A549 (cell line): ENCODE data around the gene NECTIN4. TPM values are rescaled to one million over a fixed set of nuclear protein-coding genes. Genes with fewer than 3 reads are reported as not detected.
A peak's percentile ranks its signal among the peaks of the same experiment; 100 is the strongest.

ENCODE experiments used
- ATAC-seq, 2 experiments: fragments of 200-7000 bp in 1 of 2; fragments of >200 bp in 1 of 2; cut with Nextera tagmentation in 1 of 2; cut with Tn5 transposase in 1 of 2; 3 replicates each; pipeline versions ENCODE4 v1.8.0 to v1.9.1; 2018 to 2020; ENCODE audit warnings: mild to moderate bottlenecking in 1 of 2, moderate library complexity in 1 of 2
- CTCF ChIA-PET: fragments of 300-600 bp; sonication (Branson Sonifier 250); formaldehyde crosslinking; extraction: SDS; loops from one replicate; lab custom pipeline; 2021; ENCODE audit warnings: antibody characterized with exemption, inconsistent platforms; lab: Yijun Ruan, JAX
- POLR2A ChIA-PET: fragments of 350-600 bp; formaldehyde crosslinking; extraction: SDS; loops from one replicate; lab custom pipeline; 2021; ENCODE audit warnings: antibody characterized with exemption, inconsistent platforms; lab: Yijun Ruan, JAX
- DNase-seq, 2 experiments: peaks; one replicate each; pipeline versions ENCODE4 v3.0.0 to v3.0.0-alpha.2; 2011 to 2016; ENCODE audit warnings: low read depth in 1 of 2, low spot score in 1 of 2
- FAIRE-seq: peaks from 2 replicates; lab custom pipeline; 2011; peaks lifted over from hg19 to GRCh38; lab: Jason Lieb, UNC
- H3K27ac ChIP-seq, 2 experiments: fragments of >200 bp; sonication (Bioruptor Twin); formaldehyde crosslinking; 3 replicates each; pipeline ENCODE4 v1.5.1; 2016 to 2017
- H3K4me1 ChIP-seq: fragments of >200 bp; sonication (Bioruptor Twin); formaldehyde crosslinking; 3 replicates; pipeline ENCODE4 v1.6.1; 2016
- H3K4me2 ChIP-seq: fragments of >200 bp; sonication (Bioruptor Twin); formaldehyde crosslinking; 3 replicates; pipeline ENCODE4 v1.6.1; 2016
- H3K4me3 ChIP-seq: fragments of >200 bp; sonication (Bioruptor Twin); formaldehyde crosslinking; 3 replicates; pipeline ENCODE4 v1.5.1; 2016
- H3K9me3 ChIP-seq: fragments of >200 bp; sonication (Bioruptor Twin); formaldehyde crosslinking; 3 replicates; pipeline ENCODE4 v1.6.1; 2016
- BHLHE40 ChIP-seq: IDR thresholded peaks from 2 replicates; pipeline ENCODE4 v1.6.1; 2012; ENCODE audit warnings: low read depth, low read length, inconsistent platforms
- CBX8 ChIP-seq: fragments of 200-600 bp; sonication (generic); IDR thresholded peaks from 2 replicates; pipeline ENCODE4 v1.6.1; 2016
- CEBPB ChIP-seq, 2 experiments: fragments of >200 bp in 1 of 2; sonication (Bioruptor Twin) in 1 of 2; formaldehyde crosslinking in 1 of 2; IDR thresholded peaks; 2 replicates each; pipeline ENCODE4 v1.6.1; 2012 to 2016
- GATA3 ChIP-seq: IDR thresholded peaks from 2 replicates; pipeline ENCODE4 v1.6.1; 2012; ENCODE audit warnings: borderline replicate concordance
- HDAC2 ChIP-seq: fragments of 200-600 bp; sonication (generic); IDR thresholded peaks from 2 replicates; pipeline ENCODE4 v1.6.1; 2016
- KDM1A ChIP-seq: fragments of 200-600 bp; sonication (generic); IDR thresholded peaks from 2 replicates; pipeline ENCODE4 v1.6.1; 2016; ENCODE audit warnings: low read depth, mild to moderate bottlenecking
- NR3C1 ChIP-seq: fragments of >200 bp; sonication (Bioruptor Twin); formaldehyde crosslinking; IDR thresholded peaks from 3 replicates; pipeline ENCODE4 v1.6.1; 2017
- PHF8 ChIP-seq: fragments of 200-600 bp; sonication (generic); IDR thresholded peaks from 2 replicates; pipeline ENCODE4 v1.6.1; 2016; ENCODE audit warnings: low read depth, mild to moderate bottlenecking, antibody characterized with exemption, moderate library complexity, borderline replicate concordance
- RCOR1 ChIP-seq: fragments of 150-350 bp; IDR thresholded peaks from 2 replicates; pipeline ENCODE4 v1.6.1; 2014; ENCODE audit warnings: antibody characterized with exemption, low read length, low read depth
- SREBF2 ChIP-seq: fragments of 450-650 bp; IDR thresholded peaks from 2 replicates; pipeline ENCODE4 v1.6.1; 2014; ENCODE audit warnings: mild to moderate bottlenecking, moderate library complexity
- ZFP36 ChIP-seq: fragments of 450-650 bp; IDR thresholded peaks from 2 replicates; pipeline ENCODE4 v1.6.1; 2014; ENCODE audit warnings: borderline replicate concordance; ENCODE audit not compliant: partially characterized antibody
- ZSCAN20 ChIP-seq: fragments of 250-450 bp; sonication (Bioruptor Pico); IDR thresholded peaks from 2 replicates; pipeline ENCODE4 v1.8.0; 2022; ENCODE audit warnings: mild to moderate bottlenecking, moderate library complexity
- WGBS: methylation state at CpG from one replicate; pipeline ENCODE4 v1.1.6; 2017; ENCODE audit errors: missing lambda C conversion rate; 5-methylcytosine and 5-hydroxymethylcytosine counted together
- polyA minus RNA-seq: library from RNA; depleted of rRNA, polyadenylated mRNA; stranded (reverse); fragments of >200 nt; gene quantifications from 2 replicates; pipeline ENCODE4 v1.2.3, GENCODE V29; 2011; rRNA and poly(A)+ RNA removed
- polyA plus RNA-seq, 4 experiments: library from polyadenylated mRNA; depleted of rRNA in 3 of 4; stranded (reverse); fragments of >200 nt; fragmentation: RNase III in 1 of 4; extraction: RNeasy Plus Mini Kit Qiagen cat#74134 plus additional on column Dnase treatment in 1 of 4; gene quantifications; 2 replicates in 3 of 4; 3 replicates in 1 of 4; pipeline ENCODE4 v1.2.3, GENCODE V29; 2011 to 2017
- TF ChIP-seq, protein P1 (sequence below): fragments of >200 bp; sonication (Bioruptor Twin); formaldehyde crosslinking; IDR thresholded peaks from 2 replicates; pipeline ENCODE4 v1.6.1; 2016
- TF ChIP-seq, protein P2 (sequence below): fragments of >200 bp; sonication (Bioruptor Twin); formaldehyde crosslinking; IDR thresholded peaks from 3 replicates; pipeline ENCODE4 v1.5.1; 2016
- TF ChIP-seq, protein P3 (sequence below): fragments of 250-450 bp; sonication (Bioruptor Pico); IDR thresholded peaks from 2 replicates; pipeline ENCODE4 v1.5.0; 2020; ENCODE audit warnings: low read depth, mild to moderate bottlenecking, moderate library complexity

NECTIN4 gene
- polyA plus RNA-seq (2011; rRNA removed) (3.1 and 4.3 TPM in 2 replicates), polyA plus RNA-seq (2017; fragmentation: RNase III; extraction: RNeasy Plus Mini Kit Qiagen cat#74134 plus additional on column Dnase treatment) (1.3 to 1.8 TPM (median 1.5 TPM) in 3 replicates), polyA minus RNA-seq (9.2 and 10.7 TPM in 2 replicates)
- 2.1 and 2.5 TPM in 2 replicates for polyA plus RNA-seq (2012; cell fraction: cytosol; rRNA removed)
- polyA plus RNA-seq (2012; cell fraction: nucleus; rRNA removed): 2.1 and 3.4 TPM in 2 replicates

DNA sequence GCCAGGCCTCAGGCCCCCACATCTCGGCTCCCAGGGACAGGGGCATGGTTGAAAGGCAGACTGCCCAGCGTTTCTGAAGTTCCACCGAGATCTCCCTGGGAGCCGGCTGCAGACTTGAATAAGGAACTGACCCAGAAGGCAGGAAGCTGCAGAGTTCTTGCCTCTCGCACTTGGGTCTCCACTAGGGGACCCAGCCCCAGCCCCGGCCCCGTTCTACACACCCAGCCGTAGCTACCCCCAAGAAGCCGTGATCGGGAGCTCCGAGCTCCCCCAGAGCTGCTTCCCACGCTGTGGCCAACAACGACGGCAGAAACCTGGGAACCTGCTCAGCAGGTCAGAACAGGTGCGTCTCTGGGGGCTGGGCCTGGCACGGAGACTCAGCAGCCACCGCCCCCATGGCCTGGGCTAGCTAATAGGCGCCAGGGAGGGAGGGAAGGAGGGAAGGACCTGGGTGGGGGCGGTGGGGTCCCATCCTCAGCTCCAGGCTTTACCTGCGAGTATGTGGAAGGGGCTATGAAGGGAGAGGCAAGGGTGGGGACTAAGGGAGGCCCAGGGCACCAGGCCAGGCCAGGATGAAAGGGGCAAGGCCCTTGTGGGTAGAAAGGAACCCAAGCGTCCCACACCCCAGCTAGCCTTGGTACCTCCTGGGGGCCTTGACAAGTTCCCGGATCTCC is at the start of gene NECTIN4:
NECTIN4 (minus strand) TSS at position 308 of the 674 bp plus-strand sequence; CDS start at position 46, 262 bp downstream.
- peaks cover 51% of the 10 kb centered on the region for H3K4me1 ChIP-seq
- no peak within 1 kb of the TSS for H3K4me3 ChIP-seq
- FAIRE-seq: no peak
- ChIA-PET POLR2A (no interaction called here), CTCF (interaction anchor here (0.6 to 12.7 kb wide), 5 partner anchors 8 to 219 kb away, joined by 3 to 167 read pairs (median 5); partner anchors contain the start of genes ARHGAP30 and KLHDC9)
- no peaks in the 10 kb centered on the region for H3K9me3 ChIP-seq
- WGBS: 91% methylated on average over 19 of the region's 22 CpGs
- ATAC-seq: no peak
- TF ChIP-seq, protein P1, sequence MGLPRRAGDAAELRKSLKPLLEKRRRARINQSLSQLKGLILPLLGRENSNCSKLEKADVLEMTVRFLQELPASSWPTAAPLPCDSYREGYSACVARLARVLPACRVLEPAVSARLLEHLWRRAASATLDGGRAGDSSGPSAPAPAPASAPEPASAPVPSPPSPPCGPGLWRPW: no peak
- no peak for TF ChIP-seq RCOR1
- TF ChIP-seq ZSCAN20 (CRISPR knock-in tag): no peak
- no peak for TF ChIP-seq PHF8
- DNase-seq: no peak
- H3K4me2 ChIP-seq: no peak within 1 kb of the TSS
- H3K27ac ChIP-seq: peak within 1 kb of the TSS; percentile 62 to 78

DNA sequence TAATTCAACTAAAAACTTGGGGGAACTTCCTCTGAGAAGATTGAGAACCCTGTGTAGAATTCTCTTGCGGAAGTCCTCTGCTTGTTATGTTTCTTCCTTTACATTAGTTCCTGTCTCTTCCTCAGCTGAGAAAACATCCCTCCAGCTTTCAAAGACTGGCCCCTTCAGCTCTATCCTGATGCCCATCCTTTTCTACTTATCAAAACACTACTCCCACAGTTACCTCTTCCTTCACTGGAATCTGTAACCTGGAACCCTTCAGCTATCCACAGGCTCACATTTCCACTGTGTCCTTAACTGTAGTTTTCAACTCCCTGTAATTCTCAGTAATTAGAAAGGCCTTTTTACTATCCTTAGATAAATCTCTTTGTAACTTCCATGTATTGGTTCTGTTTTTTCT is 49.1 kb upstream of the NECTIN4 start:
- Histone ChIP-seq H3K4me1 (peaks cover 9% of the 10 kb centered on the region), H3K27ac (no peak overlapping the region), H3K4me3 (no peak overlapping the region), H3K4me2 (no peak overlapping the region), H3K9me3 (no peaks in the 10 kb centered on the region)
- 97% methylated on average over 1 of the region's 1 CpG for WGBS
- FAIRE-seq: no peak
- TF ChIP-seq SREBF2: no peak
- POLR2A ChIA-PET: no interaction called here
- CTCF ChIA-PET: interaction anchor here (0.7 to 3.5 kb wide), 14 partner anchors 9 to 463 kb away, joined by 3 to 16 read pairs (median 5); partner anchors contain the start of genes KLHDC9, NIT1 and PFDN2
- ATAC-seq: no peak
- DNase-seq: no peak

DNA sequence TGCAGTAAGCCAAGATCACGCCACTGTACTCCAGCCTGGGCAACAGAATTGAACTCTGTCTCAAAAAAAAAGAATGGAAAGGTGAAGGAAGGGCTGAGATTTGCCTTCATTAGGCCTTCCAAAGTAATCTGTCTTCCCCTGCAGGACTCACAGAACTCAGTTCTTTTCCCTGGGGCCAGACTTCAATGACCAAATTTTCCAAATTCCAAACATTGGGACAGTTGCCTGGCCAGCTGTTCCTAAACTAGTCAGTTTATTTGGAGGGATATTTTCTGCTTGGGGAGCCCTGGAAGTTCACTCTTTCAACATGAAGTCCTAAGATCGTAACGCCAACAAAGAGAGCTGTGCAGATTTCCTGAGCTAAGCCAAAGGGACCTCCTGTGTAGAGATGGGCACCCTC is 48.5 kb upstream of the NECTIN4 start:
- TF ChIP-seq ZFP36 (no peak), BHLHE40 (no peak), HDAC2 (no peak), CEBPB (IDR thresholded peaks at IDR 0.05) (no peak), CBX8 (no peak), KDM1A (no peak), NR3C1 (no peak), GATA3 (no peak)
- TF ChIP-seq, protein P2, sequence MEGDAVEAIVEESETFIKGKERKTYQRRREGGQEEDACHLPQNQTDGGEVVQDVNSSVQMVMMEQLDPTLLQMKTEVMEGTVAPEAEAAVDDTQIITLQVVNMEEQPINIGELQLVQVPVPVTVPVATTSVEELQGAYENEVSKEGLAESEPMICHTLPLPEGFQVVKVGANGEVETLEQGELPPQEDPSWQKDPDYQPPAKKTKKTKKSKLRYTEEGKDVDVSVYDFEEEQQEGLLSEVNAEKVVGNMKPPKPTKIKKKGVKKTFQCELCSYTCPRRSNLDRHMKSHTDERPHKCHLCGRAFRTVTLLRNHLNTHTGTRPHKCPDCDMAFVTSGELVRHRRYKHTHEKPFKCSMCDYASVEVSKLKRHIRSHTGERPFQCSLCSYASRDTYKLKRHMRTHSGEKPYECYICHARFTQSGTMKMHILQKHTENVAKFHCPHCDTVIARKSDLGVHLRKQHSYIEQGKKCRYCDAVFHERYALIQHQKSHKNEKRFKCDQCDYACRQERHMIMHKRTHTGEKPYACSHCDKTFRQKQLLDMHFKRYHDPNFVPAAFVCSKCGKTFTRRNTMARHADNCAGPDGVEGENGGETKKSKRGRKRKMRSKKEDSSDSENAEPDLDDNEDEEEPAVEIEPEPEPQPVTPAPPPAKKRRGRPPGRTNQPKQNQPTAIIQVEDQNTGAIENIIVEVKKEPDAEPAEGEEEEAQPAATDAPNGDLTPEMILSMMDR: no peak
- TF ChIP-seq, protein P3, sequence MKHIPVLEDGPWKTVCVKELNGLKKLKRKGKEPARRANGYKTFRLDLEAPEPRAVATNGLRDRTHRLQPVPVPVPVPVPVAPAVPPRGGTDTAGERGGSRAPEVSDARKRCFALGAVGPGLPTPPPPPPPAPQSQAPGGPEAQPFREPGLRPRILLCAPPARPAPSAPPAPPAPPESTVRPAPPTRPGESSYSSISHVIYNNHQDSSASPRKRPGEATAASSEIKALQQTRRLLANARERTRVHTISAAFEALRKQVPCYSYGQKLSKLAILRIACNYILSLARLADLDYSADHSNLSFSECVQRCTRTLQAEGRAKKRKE (CRISPR knock-in tag): no peak
- H3K4me2 ChIP-seq: no peak overlapping the region
- ATAC-seq (no peak), FAIRE-seq (no peak), DNase-seq (no peak)
- WGBS: 98% methylated on average over 3 of the region's 3 CpGs
- H3K9me3 ChIP-seq: no peaks in the 10 kb centered on the region
- ChIA-PET CTCF (interaction anchor here (0.5 to 3.4 kb wide), 11 partner anchors 9 to 462 kb away, joined by 3 to 16 read pairs (median 5); partner anchors contain the start of gene KLHDC9), POLR2A (no interaction called here)
- no peak overlapping the region for H3K27ac ChIP-seq
- H3K4me1 ChIP-seq: peaks cover 9% of the 10 kb centered on the region
- no peak overlapping the region for H3K4me3 ChIP-seq
